GM12878 (cell line): ENCODE data around the gene FAM234B.

Experiments used
- CBFB ChIP-seq: IDR thresholded peaks from 2 replicates; pipeline ENCODE4 v1.6.1; 2016; ENCODE audit warnings: antibody characterized with exemption, low read depth
- KDM1A ChIP-seq: fragments of 200-600 bp; sonication (generic); IDR thresholded peaks from 2 replicates; pipeline ENCODE4 v1.6.1; 2016; ENCODE audit warnings: borderline replicate concordance
- RAD21 ChIP-seq: IDR thresholded peaks from 2 replicates; pipeline ENCODE4 v1.6.1; 2011; ENCODE audit warnings: mild to moderate bottlenecking, low read depth, low read length, moderate library complexity; ENCODE audit not compliant: insufficient read depth
- SUPT20H ChIP-seq: IDR thresholded peaks from 2 replicates; pipeline ENCODE4 v1.6.1; 2011; ENCODE audit warnings: low read depth, mild to moderate bottlenecking, low read length, moderate library complexity, borderline replicate concordance; ENCODE audit not compliant: control insufficient read depth
- TAF1 ChIP-seq: IDR thresholded peaks from 2 replicates; pipeline ENCODE4 v1.6.1; 2011; ENCODE audit warnings: mild to moderate bottlenecking, low read depth, low read length, borderline replicate concordance
- YY1 ChIP-seq: IDR thresholded peaks from 2 replicates; pipeline ENCODE4 v1.6.1; 2011; ENCODE audit warnings: low read depth, mild to moderate bottlenecking, low read length
- TF ChIP-seq, protein P1 (sequence below), 3 experiments: IDR thresholded peaks in 2 of 3; conservative IDR thresholded peaks in 1 of 3; 2 replicates each; pipeline ENCODE4 v1.5.1; 2011; ENCODE audit warnings: low read depth in 3 of 3, low read length in 3 of 3, mild to moderate bottlenecking in 3 of 3, control low read depth in 2 of 3, moderate library complexity in 2 of 3, inconsistent platforms in 1 of 3, mixed read lengths in 1 of 3; ENCODE audit not compliant: control insufficient read depth in 2 of 3, insufficient read depth in 1 of 3; ENCODE audit errors: extremely low read depth in 1 of 3
- TF ChIP-seq, protein P2 (sequence below): fragments of 450-650 bp; IDR thresholded peaks from 2 replicates; pipeline ENCODE4 v1.6.1; 2014; ENCODE audit warnings: mild to moderate bottlenecking
- TF ChIP-seq, protein P3 (sequence below): IDR thresholded peaks from 2 replicates; pipeline ENCODE4 v1.6.1; 2011; ENCODE audit warnings: borderline replicate concordance, low read depth, mild to moderate bottlenecking, moderate library complexity, low read length; ENCODE audit not compliant: insufficient read depth, poor library complexity, severe bottlenecking

DNA sequence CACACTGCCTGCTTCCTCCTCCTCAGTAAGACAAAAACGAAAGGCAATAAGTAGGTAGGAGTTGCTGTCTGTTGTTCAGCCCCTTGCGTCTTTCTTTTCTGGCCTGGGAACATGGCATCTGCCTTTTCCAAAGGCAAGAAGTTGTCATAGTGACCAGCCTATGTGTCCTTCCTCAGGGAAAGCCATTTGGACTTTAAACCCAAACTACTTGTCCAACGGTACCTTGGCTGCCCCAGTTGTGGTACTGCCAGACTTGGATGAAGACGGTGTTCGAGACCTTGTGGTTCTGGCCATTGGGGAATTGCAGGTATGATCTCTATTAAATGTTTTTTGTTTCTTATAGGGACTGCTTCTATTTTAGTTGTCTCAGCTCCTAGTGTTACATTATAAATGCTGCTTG, 18.5 kb downstream of the FAM234B start:
- TF ChIP-seq RAD21: no peak
- TF ChIP-seq SUPT20H: no peak
- TF ChIP-seq, protein P1, sequence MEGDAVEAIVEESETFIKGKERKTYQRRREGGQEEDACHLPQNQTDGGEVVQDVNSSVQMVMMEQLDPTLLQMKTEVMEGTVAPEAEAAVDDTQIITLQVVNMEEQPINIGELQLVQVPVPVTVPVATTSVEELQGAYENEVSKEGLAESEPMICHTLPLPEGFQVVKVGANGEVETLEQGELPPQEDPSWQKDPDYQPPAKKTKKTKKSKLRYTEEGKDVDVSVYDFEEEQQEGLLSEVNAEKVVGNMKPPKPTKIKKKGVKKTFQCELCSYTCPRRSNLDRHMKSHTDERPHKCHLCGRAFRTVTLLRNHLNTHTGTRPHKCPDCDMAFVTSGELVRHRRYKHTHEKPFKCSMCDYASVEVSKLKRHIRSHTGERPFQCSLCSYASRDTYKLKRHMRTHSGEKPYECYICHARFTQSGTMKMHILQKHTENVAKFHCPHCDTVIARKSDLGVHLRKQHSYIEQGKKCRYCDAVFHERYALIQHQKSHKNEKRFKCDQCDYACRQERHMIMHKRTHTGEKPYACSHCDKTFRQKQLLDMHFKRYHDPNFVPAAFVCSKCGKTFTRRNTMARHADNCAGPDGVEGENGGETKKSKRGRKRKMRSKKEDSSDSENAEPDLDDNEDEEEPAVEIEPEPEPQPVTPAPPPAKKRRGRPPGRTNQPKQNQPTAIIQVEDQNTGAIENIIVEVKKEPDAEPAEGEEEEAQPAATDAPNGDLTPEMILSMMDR (IDR thresholded peaks at IDR 0.05 in 2 of 3, conservative IDR thresholded peaks at IDR 0.05 in 1 of 3; ENCODE audit: control insufficient read depth in 2 of 3, extremely low read depth in 1 of 3, insufficient read depth in 1 of 3, low read depth in 3 of 3, low read length in 3 of 3): no peak
- TF ChIP-seq CBFB: no peak
- TF ChIP-seq, protein P2, sequence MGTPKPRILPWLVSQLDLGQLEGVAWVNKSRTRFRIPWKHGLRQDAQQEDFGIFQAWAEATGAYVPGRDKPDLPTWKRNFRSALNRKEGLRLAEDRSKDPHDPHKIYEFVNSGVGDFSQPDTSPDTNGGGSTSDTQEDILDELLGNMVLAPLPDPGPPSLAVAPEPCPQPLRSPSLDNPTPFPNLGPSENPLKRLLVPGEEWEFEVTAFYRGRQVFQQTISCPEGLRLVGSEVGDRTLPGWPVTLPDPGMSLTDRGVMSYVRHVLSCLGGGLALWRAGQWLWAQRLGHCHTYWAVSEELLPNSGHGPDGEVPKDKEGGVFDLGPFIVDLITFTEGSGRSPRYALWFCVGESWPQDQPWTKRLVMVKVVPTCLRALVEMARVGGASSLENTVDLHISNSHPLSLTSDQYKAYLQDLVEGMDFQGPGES: no peak
- TF ChIP-seq, protein P3, sequence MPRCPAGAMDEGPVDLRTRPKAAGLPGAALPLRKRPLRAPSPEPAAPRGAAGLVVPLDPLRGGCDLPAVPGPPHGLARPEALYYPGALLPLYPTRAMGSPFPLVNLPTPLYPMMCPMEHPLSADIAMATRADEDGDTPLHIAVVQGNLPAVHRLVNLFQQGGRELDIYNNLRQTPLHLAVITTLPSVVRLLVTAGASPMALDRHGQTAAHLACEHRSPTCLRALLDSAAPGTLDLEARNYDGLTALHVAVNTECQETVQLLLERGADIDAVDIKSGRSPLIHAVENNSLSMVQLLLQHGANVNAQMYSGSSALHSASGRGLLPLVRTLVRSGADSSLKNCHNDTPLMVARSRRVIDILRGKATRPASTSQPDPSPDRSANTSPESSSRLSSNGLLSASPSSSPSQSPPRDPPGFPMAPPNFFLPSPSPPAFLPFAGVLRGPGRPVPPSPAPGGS: no peak
- TF ChIP-seq KDM1A: no peak
- TF ChIP-seq YY1: no peak
- TF ChIP-seq TAF1: no peak
